Measurements from ENCODE around the gene NOC4L.
A peak's percentile ranks its signal among the peaks of the same experiment; 100 is the strongest.
"Not testable (repeated sequence)": the region's sequence is repeated elsewhere in the genome, so short reads cannot be mapped to it uniquely, and the experiment has no call there.

Gene NOC4L

GRCh38 chr12:132142679-132143335 lies 1.4 kb upstream of the NOC4L start:
- DNase-seq (ENCODE audit: low spot score), result no peak

GRCh38 chr12:132143336-132144071 lies 753 bp upstream of the NOC4L start:
- DNase-seq (ENCODE audit: low spot score), result no peak

GRCh38 chr12:132144810-132145168 lies 532 bp downstream of the NOC4L start:
- no peak for DNase-seq (ENCODE audit: low spot score)

GRCh38 chr12:132145334-132145733 lies 1.1 kb downstream of the NOC4L start:
- no peak for DNase-seq (ENCODE audit: low spot score)

- DNase-seq (ENCODE audit: low spot score), result no peak
These were observed 1.8 kb downstream of the NOC4L start for GRCh38 chr12:132146098-132146497.

GRCh38 chr12:132146772-132147422 lies 2.6 kb downstream of the NOC4L start:
- DNase-seq (ENCODE audit: low spot score), result no peak

- no peak for DNase-seq (ENCODE audit: low spot score)
These were observed 3.4 kb downstream of the NOC4L start for GRCh38 chr12:132147423-132148367.

- DNase-seq (ENCODE audit: low spot score), result no peak
These were observed 4.2 kb downstream of the NOC4L start for GRCh38 chr12:132148368-132149045.

GRCh38 chr12:132149526-132149925 lies 5.3 kb downstream of the NOC4L start:
- DNase-seq (ENCODE audit: low spot score), result not testable (repeated sequence)

GRCh38 chr12:132150780-132151144 lies 6.5 kb downstream of the NOC4L start:
- no peak for DNase-seq (ENCODE audit: low spot score)

- no peak for DNase-seq (ENCODE audit: low spot score)
These were observed 7.0 kb downstream of the NOC4L start for GRCh38 chr12:132151145-132151765.

GRCh38 chr12:132151766-132152410 lies 7.6 kb downstream of the NOC4L start:
- no peak for DNase-seq (ENCODE audit: low spot score)

- no peak for DNase-seq (ENCODE audit: low spot score)
These were observed 8.2 kb downstream of the NOC4L start for GRCh38 chr12:132152411-132152821.

- no peak for DNase-seq (ENCODE audit: low spot score)
These were observed 8.7 kb downstream of the NOC4L start for GRCh38 chr12:132152953-132153352.

GRCh38 chr12:132153501-132154340 lies 9.5 kb downstream of the NOC4L start:
- DNase-seq (ENCODE audit: low spot score), result peak; percentile 80

- no peak for DNase-seq (ENCODE audit: low spot score)
These were observed 10.1 kb downstream of the NOC4L start for GRCh38 chr12:132154341-132154761.

- DNase-seq (ENCODE audit: low spot score), result no peak
These were observed 10.9 kb downstream of the NOC4L start for GRCh38 chr12:132154941-132155770.

GRCh38 chr12:132155771-132156572 lies 11.7 kb downstream of the NOC4L start:
- DNase-seq (ENCODE audit: low spot score), result no peak

Measured in left forelimb (tissue), 1 donor.